Left ventricle myocardium superior (tissue), 1 donor: Measurements from ENCODE around the gene GDF15. TPM values are rescaled to one million over a fixed set of nuclear protein-coding genes. Genes with fewer than 3 reads are reported as not detected.
A peak's percentile ranks its signal among the peaks of the same experiment; 100 is the strongest.
"Not testable (repeated sequence)": the region's sequence is repeated elsewhere in the genome, so short reads cannot be mapped to it uniquely, and the experiment has no call there.

Source experiments
- ATAC-seq: fragments of 200-7000 bp; cut with Tn5 transposase; one replicate; pipeline ENCODE4 v1.9.1; 2020; ENCODE audit warnings: mild to moderate bottlenecking, moderate library complexity
- DNase-seq: peaks from one replicate; pipeline ENCODE4 v3.0.0-alpha.2; 2020
- intact Hi-C: fragments of 100-400 bp; cut with micrococcal nuclease; formaldehyde crosslinking; loops from one replicate; pipeline ENCODE4 v1.11.0; 2022
- long read RNA-seq: library from polyadenylated mRNA; unstranded; transcript quantifications from one replicate; pipeline ENCODE4 v2.0.0, GENCODE V29; 2021
- total RNA-seq: library from RNA; stranded (reverse); fragmentation: NEBNext Ultra II Directional; extraction: Animal tissue kit (Norgen Biotek cat#: 25700); gene quantifications from one replicate; pipeline ENCODE4 v1.2.1, GENCODE V29; 2021
- donor health status: DM: no; HTN: yes; CAD: no; lungs with severe emphysema.

GDF15 gene
- 0.27 TPM for total RNA-seq
- long read RNA-seq, partial matches to known transcripts = 0 of 1 reads
- long read RNA-seq, other reads (novel, unspliced or antisense) = 1 of 1 reads

GRCh38 chr19:18385675-18386542 is at the start of gene GDF15:
GDF15 (plus strand) TSS chr19:18386158; CDS start chr19:18386190, 32 bp downstream.
- DNase-seq (peak; percentile 53), ATAC-seq (peak; percentile 46)
- intact Hi-C loops = no loop called here

- intact Hi-C loops = no loop called here
- ATAC-seq (no peak), DNase-seq (no peak)
Observed at GRCh38 chr19:18338541-18338940, 47.4 kb upstream of the GDF15 start.

- no peak for ATAC-seq
- DNase-seq = no peak
- intact Hi-C loops = no loop called here
Observed at GRCh38 chr19:18339723-18340122, 46.2 kb upstream of the GDF15 start.

GRCh38 chr19:18340190-18340989 is 45.6 kb upstream of the GDF15 start, which contains the start of gene PGPEP1:
PGPEP1 (plus strand) TSS chr19:18340598; CDS start chr19:18340682, 84 bp downstream.
- peak; percentile 92 for DNase-seq
- intact Hi-C loops = no loop called here
- peak; percentile 86 for ATAC-seq

- peak; percentile 66 for DNase-seq
- intact Hi-C loops = no loop called here
- ATAC-seq = peak; percentile 50
Observed at GRCh38 chr19:18340990-18341868, 44.7 kb upstream of the GDF15 start.

- DNase-seq (no peak), ATAC-seq (no peak)
- intact Hi-C loops = no loop called here
Observed at GRCh38 chr19:18342090-18342632, 43.8 kb upstream of the GDF15 start.

- no peak for DNase-seq
- intact Hi-C loops = no loop called here
- ATAC-seq = no peak
Observed at GRCh38 chr19:18344582-18344950, 41.4 kb upstream of the GDF15 start.

GRCh38 chr19:18345296-18345695 is 40.7 kb upstream of the GDF15 start:
- intact Hi-C loops = no loop called here
- no peak for ATAC-seq
- no peak for DNase-seq

GRCh38 chr19:18346091-18346490 is 39.9 kb upstream of the GDF15 start:
- intact Hi-C loops = no loop called here
- no peak for ATAC-seq
- DNase-seq = no peak

GRCh38 chr19:18348171-18348570 is 37.8 kb upstream of the GDF15 start:
- no peak for DNase-seq
- no peak for ATAC-seq
- intact Hi-C loops = no loop called here

- ATAC-seq, intact Hi-C loops, DNase-seq: not testable (repeated sequence)
Observed at GRCh38 chr19:18348818-18349339, 37.1 kb upstream of the GDF15 start.

- intact Hi-C loops = no loop called here
- DNase-seq (peak; percentile 65), ATAC-seq (peak; percentile 69)
Observed at GRCh38 chr19:18349524-18350128, 36.3 kb upstream of the GDF15 start.

GRCh38 chr19:18350490-18350889 is 35.5 kb upstream of the GDF15 start:
- intact Hi-C loops = no loop called here

GRCh38 chr19:18351544-18351943 is 34.4 kb upstream of the GDF15 start:
- intact Hi-C loops = no loop called here
- no peak for ATAC-seq
- no peak for DNase-seq

More at GRCh38 chr19:18350490-18350889, 35.5 kb upstream of the GDF15 start:
- ATAC-seq (no peak), DNase-seq (no peak)

GRCh38 chr19:18353378-18354005 is 32.5 kb upstream of the GDF15 start:
- ATAC-seq = no peak

GRCh38 chr19:18354743-18355142 is 31.2 kb upstream of the GDF15 start:
- DNase-seq, ATAC-seq, intact Hi-C loops: not testable (repeated sequence)

More at GRCh38 chr19:18353378-18354005, 32.5 kb upstream of the GDF15 start:
- no peak for DNase-seq
- intact Hi-C loops = no loop called here

GRCh38 chr19:18357041-18357440 is 28.9 kb upstream of the GDF15 start:
- ATAC-seq = no peak
- DNase-seq = no peak
- intact Hi-C loops = no loop called here

GRCh38 chr19:18361646-18362045 is 24.3 kb upstream of the GDF15 start:
- ATAC-seq (no peak), DNase-seq (no peak)
- intact Hi-C loops = no loop called here
